IMR-90 (cell line): ENCODE results near the gene SYT8. TPM values are rescaled to one million over a fixed set of nuclear protein-coding genes. Genes with fewer than 3 reads are reported as not detected.

Experiments used
- ATAC-seq: fragments of 200-7000 bp; cut with Tn5 transposase; 2 replicates; pipeline ENCODE4 v1.9.1; 2020; ENCODE audit warnings: low read depth, mild to moderate bottlenecking, moderate library complexity
- BruUV-seq: library from RNA; stranded (reverse); fragments of 400-500 nt; replicated peaks from 2 replicates; lab custom pipeline; 2021; lab: Mats Ljungman, UMichigan
- CTCF ChIA-PET: fragments of 300-600 bp; formaldehyde crosslinking; extraction: SDS; loops from one replicate; lab custom pipeline; 2021; ENCODE audit warnings: antibody characterized with exemption; lab: Yijun Ruan, JAX
- POLR2A ChIA-PET: fragments of 300-600 bp; sonication (Branson Sonifier 250); formaldehyde crosslinking; loops from one replicate; lab custom pipeline; 2022; ENCODE audit warnings: antibody characterized with exemption; ENCODE audit not compliant: unreplicated experiment; lab: Charles Lee
- DNase-seq: peaks from one replicate; pipeline ENCODE4 v3.0.0; 2013
- H2AFZ ChIP-seq: replicated peaks from 2 replicates; pipeline ENCODE3; 2013; ENCODE audit warnings: low read length, mild to moderate bottlenecking; ENCODE audit not compliant: poor library complexity
- H2AK5ac ChIP-seq: 2 replicates; pipeline ENCODE4 v1.6.1; 2013; ENCODE audit warnings: low read depth, low read length, inconsistent platforms
- H2AK9ac ChIP-seq: replicated peaks from 2 replicates; pipeline ENCODE3; 2013; ENCODE audit warnings: mild to moderate bottlenecking, low read depth, low read length, moderate library complexity; ENCODE audit not compliant: poor library complexity
- H2BK120ac ChIP-seq: 2 replicates; pipeline ENCODE4 v1.6.1; 2013; ENCODE audit warnings: low read depth, low read length, inconsistent platforms
- H2BK15ac ChIP-seq: 3 replicates; pipeline ENCODE4 v1.6.1; 2013; ENCODE audit warnings: low read depth, low read length, inconsistent platforms
- H2BK20ac ChIP-seq: 2 replicates; pipeline ENCODE4 v1.6.1; 2013; ENCODE audit warnings: low read depth, mild to moderate bottlenecking, inconsistent platforms, low read length, moderate library complexity
- H2BK5ac ChIP-seq: 2 replicates; pipeline ENCODE4 v1.6.1; 2013; ENCODE audit warnings: mild to moderate bottlenecking, low read depth, low read length, inconsistent platforms; ENCODE audit not compliant: poor library complexity, severe bottlenecking
- H3K14ac ChIP-seq: replicated peaks from 2 replicates; pipeline ENCODE4 v1.6.1; 2013; ENCODE audit warnings: low read depth, low read length, inconsistent platforms
- H3K18ac ChIP-seq: 2 replicates; pipeline ENCODE4 v1.6.1; 2013; ENCODE audit warnings: low read depth, low read length, control low read depth
- H3K23ac ChIP-seq: 2 replicates; pipeline ENCODE4 v1.6.1; 2013; ENCODE audit warnings: low read depth, low read length, inconsistent platforms
- H3K27ac ChIP-seq: 2 replicates; pipeline ENCODE4 v1.5.1; 2013; ENCODE audit warnings: mild to moderate bottlenecking, control low read depth, low read length; ENCODE audit not compliant: insufficient read depth
- H3K27me3 ChIP-seq: 2 replicates; pipeline ENCODE4 v1.6.1; 2013; ENCODE audit warnings: low read length; ENCODE audit not compliant: control insufficient read depth, insufficient read depth
- H3K36me3 ChIP-seq: 2 replicates; pipeline ENCODE4 v1.6.1; 2013; ENCODE audit warnings: low read length, mixed read lengths; ENCODE audit not compliant: control insufficient read depth, insufficient read depth
- H3K4ac ChIP-seq: 2 replicates; pipeline ENCODE4 v1.6.1; 2013; ENCODE audit warnings: low read depth, low read length, inconsistent platforms
- H3K4me1 ChIP-seq: 2 replicates; pipeline ENCODE4 v1.6.1; 2013; ENCODE audit warnings: low read length, mixed read lengths; ENCODE audit not compliant: control insufficient read depth, insufficient read depth
- H3K4me2 ChIP-seq: 2 replicates; pipeline ENCODE4 v1.6.1; 2013; ENCODE audit warnings: low read depth, mild to moderate bottlenecking, control low read depth, low read length, moderate library complexity
- H3K4me3 ChIP-seq: 2 replicates; pipeline ENCODE4 v1.5.1; 2013; ENCODE audit warnings: low read depth, mild to moderate bottlenecking, control low read depth, low read length, moderate library complexity; ENCODE audit not compliant: insufficient read depth
- H3K56ac ChIP-seq: 2 replicates; pipeline ENCODE4 v1.6.1; 2013; ENCODE audit warnings: low read length, inconsistent platforms; ENCODE audit not compliant: insufficient read depth; ENCODE audit errors: extremely low read depth
- H3K79me1 ChIP-seq, 2 experiments: 2 replicates each; pipeline ENCODE4 v1.6.1; 2013; ENCODE audit warnings: low read length in 2 of 2, inconsistent platforms in 1 of 2, low read depth in 1 of 2
- H3K9ac ChIP-seq: 2 replicates; pipeline ENCODE4 v1.6.1; 2013; ENCODE audit warnings: low read depth, low read length, control low read depth
- H3K9me1 ChIP-seq: 2 replicates; pipeline ENCODE4 v1.6.1; 2013; ENCODE audit warnings: low read length, inconsistent platforms; ENCODE audit not compliant: insufficient read depth
- H3K9me3 ChIP-seq: 2 replicates; pipeline ENCODE4 v1.6.1; 2013; ENCODE audit warnings: low read length; ENCODE audit not compliant: control insufficient read depth, insufficient read depth
- H4K20me1 ChIP-seq: 2 replicates; pipeline ENCODE4 v1.6.1; 2013; ENCODE audit warnings: low read length, inconsistent platforms; ENCODE audit not compliant: insufficient read depth
- H4K5ac ChIP-seq: 2 replicates; pipeline ENCODE4 v1.6.1; 2013; ENCODE audit warnings: mild to moderate bottlenecking, low read depth, low read length, control low read depth
- H4K8ac ChIP-seq, 2 experiments: 2 replicates each; pipeline ENCODE4 v1.6.1; 2013; ENCODE audit warnings: low read depth in 2 of 2, low read length in 2 of 2, control low read depth in 1 of 2, inconsistent platforms in 1 of 2
- H4K91ac ChIP-seq: 2 replicates; pipeline ENCODE4 v1.6.1; 2013; ENCODE audit warnings: low read depth, low read length, inconsistent platforms; ENCODE audit not compliant: insufficient read depth
- ELK1 ChIP-seq: fragments of 150-350 bp; IDR thresholded peaks from 2 replicates; pipeline ENCODE4 v1.6.1; 2016; ENCODE audit warnings: low read depth, mild to moderate bottlenecking, low read length, moderate library complexity, borderline replicate concordance
- SMC3 ChIP-seq: fragments of 150-350 bp; IDR thresholded peaks from 2 replicates; pipeline ENCODE4 v1.6.1; 2016; ENCODE audit warnings: low read depth, mild to moderate bottlenecking, antibody characterized with exemption, low read length, moderate library complexity
- WGBS, 2 experiments: methylation state at CpG; one replicate each; pipeline versions ENCODE4 v1.1.5 to v1.1.7; 2013; ENCODE audit warnings: missing lambda C conversion rate in 2 of 2; ENCODE audit not compliant: insufficient read length in 1 of 2; ENCODE audit errors: extremely low coverage in 2 of 2; 5-methylcytosine and 5-hydroxymethylcytosine counted together
- dilution Hi-C: fragments of 300-500 bp; cut with HindIII; formaldehyde crosslinking; loops from one replicate; pipeline ENCODE4 v1.14.3; 2018; ENCODE audit warnings: low sequenced_read_pairs; ENCODE audit not compliant: unreplicated experiment
- in situ Hi-C: fragments of 300-500 bp; cut with MboI; formaldehyde crosslinking; loops from 3 replicates; pipeline ENCODE4 v1.14.3; 2019; ENCODE audit warnings: low sequenced_read_pairs, inconsistent platforms, mixed read lengths
- intact Hi-C: fragments of 100-400 bp; cut with micrococcal nuclease; formaldehyde crosslinking; loops from 2 replicates; pipeline ENCODE4 v1.10.0; 2022
- polyA plus RNA-seq, 3 experiments: library from polyadenylated mRNA; depleted of rRNA; stranded (reverse); fragments of >200 nt; gene quantifications; 2 replicates each; pipeline ENCODE4 v1.2.3, GENCODE V29; 2012; ENCODE audit warnings: low replicate concordance in 1 of 3
- total RNA-seq: library from RNA; depleted of rRNA; stranded (reverse); fragments of >200 nt; gene quantifications from 2 replicates; pipeline ENCODE4 v1.2.3, GENCODE V29; 2012

SYT8 gene
- total and polyA plus RNA-seq, 2 of the 4 experiments (the other 2 are of a cell fraction), result not detected

- H3K27me3 ChIP-seq, result peaks cover 33% of the 10 kb centered on the region
- in situ Hi-C loops (no loop called here), dilution Hi-C loops (no loop called here), intact Hi-C loops (no loop called here)
- no peak overlapping the region for H4K8ac ChIP-seq
- no peaks in the 10 kb centered on the region for H3K79me1 ChIP-seq
- H3K36me3 ChIP-seq, result no peaks in the 10 kb centered on the region
- no peak overlapping the region for H2BK20ac ChIP-seq
- no peak overlapping the region for H2AK5ac ChIP-seq
- TF ChIP-seq ELK1 (no peak), SMC3 (no peak)
- peak overlapping the region; percentile 61 for H2AK9ac ChIP-seq
- H3K4ac ChIP-seq, result no peak overlapping the region
- H3K4me2 ChIP-seq, result no peak overlapping the region
- ChIA-PET POLR2A (no interaction called here), CTCF (no interaction called here)
- H2BK120ac ChIP-seq, result no peak overlapping the region
- no peak overlapping the region for H4K91ac ChIP-seq
- no peak overlapping the region for H2AFZ ChIP-seq
- H3K9ac ChIP-seq, result no peak overlapping the region
- no peak overlapping the region for H2BK15ac ChIP-seq
- no TSS peak for BruUV-seq
- H4K5ac ChIP-seq, result no peak overlapping the region
- no peak overlapping the region for H3K14ac ChIP-seq
- DNase-seq, result no peak
- no peaks in the 10 kb centered on the region for H3K4me1 ChIP-seq
- H2BK5ac ChIP-seq, result no peak overlapping the region
- no peak overlapping the region for H3K27ac ChIP-seq
- H3K56ac ChIP-seq, result no peak overlapping the region
- H3K9me1 ChIP-seq, result no peaks in the 10 kb centered on the region
- no peak overlapping the region for H3K18ac ChIP-seq
- no peaks in the 10 kb centered on the region for H4K20me1 ChIP-seq
- no CpG with 5 or more reads among the region's 11 CpGs for WGBS, 2 experiments
- no peak overlapping the region for H3K4me3 ChIP-seq
- no peak overlapping the region for H3K23ac ChIP-seq
- ATAC-seq, result no peak
- H3K9me3 ChIP-seq, result no peaks in the 10 kb centered on the region
Measured at GRCh38 chr11:1855886-1856265, 21.1 kb downstream of the SYT8 start.
